HCT116 (cell line): Measurements from ENCODE around the gene GDF2. TPM values are rescaled to one million over a fixed set of nuclear protein-coding genes. Genes with fewer than 3 reads are reported as not detected.

Source experiments
- ATAC-seq: fragments of 200-7000 bp; cut with Tn5 transposase; 2 replicates; pipeline ENCODE4 v1.9.1; 2020; ENCODE audit warnings: mild to moderate bottlenecking, moderate library complexity
- BruUV-seq: library from RNA; stranded (reverse); fragments of 400-500 nt; replicated peaks from 2 replicates; lab custom pipeline; 2021; lab: Mats Ljungman, UMichigan
- CTCF ChIA-PET: fragments of 300-600 bp; sonication (Branson Sonifier 250); formaldehyde crosslinking; loops from one replicate; lab custom pipeline; 2021; ENCODE audit warnings: antibody characterized with exemption; lab: Charles Lee
- POLR2A ChIA-PET: fragments of 300-600, 350-600 bp; sonication (Branson Sonifier 250); formaldehyde crosslinking; loops from one replicate; lab custom pipeline; 2021; ENCODE audit warnings: antibody characterized with exemption; lab: Charles Lee
- RAD21 ChIA-PET, 2 experiments: fragments of 300-600 bp; sonication (Branson Sonifier 250); formaldehyde crosslinking; loops; one replicate each; lab custom pipeline; 2023; ENCODE audit warnings: low total read pairs in 2 of 2; ENCODE audit not compliant: uncharacterized antibody in 2 of 2, unreplicated experiment in 2 of 2, low non-redundant PET in 1 of 2; lab: Charles Lee
- DNase-seq: peaks from one replicate; pipeline ENCODE4 v3.0.0-alpha.2; 2010; ENCODE audit warnings: low read depth, low spot score
- H2AFZ ChIP-seq: fragments of 200-600 bp; shearing (Covaris generic), sonication (generic); 2 replicates; pipeline ENCODE4 v1.6.1; 2017; ENCODE audit warnings: low read depth, mixed run types, mixed read lengths, antibody characterized with exemption, low read length; ENCODE audit not compliant: poor library complexity, severe bottlenecking
- H3K27ac ChIP-seq: 2 replicates; pipeline ENCODE4 v1.5.1; 2012; ENCODE audit warnings: low read depth, low read length
- H3K27me3 ChIP-seq: fragments of 200-600 bp; sonication (generic); 2 replicates; pipeline ENCODE4 v1.6.1; 2016; ENCODE audit warnings: mixed run types, low read length, mixed read lengths; ENCODE audit not compliant: insufficient read depth
- H3K36me3 ChIP-seq, 2 experiments: fragments of 200-500 bp in 1 of 2; fragments of 200-600 bp in 1 of 2; sonication (Bioruptor generic) in 1 of 2; sonication (generic) in 1 of 2; 2 replicates each; pipeline versions ENCODE4 v1.5.1 to v1.6.1; 2014 to 2016; ENCODE audit warnings: low read length in 2 of 2, inconsistent platforms in 1 of 2, mixed read lengths in 1 of 2, mixed run types in 1 of 2; ENCODE audit not compliant: insufficient read depth in 2 of 2, control insufficient read depth in 1 of 2
- H3K4me1 ChIP-seq, 2 experiments: fragments of 200-600 bp in 1 of 2; sonication (generic) in 1 of 2; 2 replicates each; pipeline versions ENCODE4 v1.5.1 to v1.6.1; 2012 to 2017; ENCODE audit warnings: low read length in 2 of 2, inconsistent platforms in 1 of 2, mild to moderate bottlenecking in 1 of 2, mixed read lengths in 1 of 2, mixed run types in 1 of 2, moderate library complexity in 1 of 2; ENCODE audit not compliant: insufficient read depth in 2 of 2, control insufficient read depth in 1 of 2
- H3K4me2 ChIP-seq: fragments of 200-600 bp; sonication (generic); 2 replicates; pipeline ENCODE4 v1.6.1; 2017; ENCODE audit warnings: mixed run types, low read length, mixed read lengths
- H3K4me3 ChIP-seq, 2 experiments: fragments of 200-600 bp in 1 of 2; sonication (generic) in 1 of 2; replicated peaks in 1 of 2; 2 replicates each; pipeline ENCODE4 v1.5.1; 2011 to 2016; ENCODE audit warnings: low read length in 2 of 2, control low read depth in 1 of 2, low read depth in 1 of 2, mild to moderate bottlenecking in 1 of 2, mixed read lengths in 1 of 2, mixed run types in 1 of 2
- H3K79me2 ChIP-seq: fragments of 200-600 bp; sonication (generic); 2 replicates; pipeline ENCODE4 v1.6.1; 2017; ENCODE audit warnings: mild to moderate bottlenecking, mixed run types, low read length, moderate library complexity, mixed read lengths; ENCODE audit not compliant: insufficient read depth
- H3K9ac ChIP-seq: fragments of 200-600 bp; sonication (generic); 2 replicates; pipeline ENCODE4 v1.6.1; 2016; ENCODE audit warnings: low read length, mixed read lengths
- H3K9me2 ChIP-seq: fragments of 200-600 bp; sonication (generic), shearing (Covaris generic); 2 replicates; pipeline ENCODE4 v1.6.1; 2017; ENCODE audit warnings: mixed run types, mild to moderate bottlenecking, moderate library complexity; ENCODE audit not compliant: insufficient read depth
- H3K9me3 ChIP-seq, 2 experiments: fragments of 200-500 bp in 1 of 2; fragments of 200-600 bp in 1 of 2; sonication (Bioruptor generic) in 1 of 2; sonication (generic) in 1 of 2; 2 replicates each; pipeline ENCODE4 v1.6.1; 2014 to 2017; ENCODE audit warnings: low read length in 2 of 2, mixed read lengths in 2 of 2, inconsistent platforms in 1 of 2, low read depth in 1 of 2, mild to moderate bottlenecking in 1 of 2, mixed run types in 1 of 2, moderate library complexity in 1 of 2; ENCODE audit not compliant: control insufficient read depth in 1 of 2, insufficient read depth in 1 of 2
- H4K20me1 ChIP-seq: fragments of 200-600 bp; sonication (generic), shearing (Covaris generic); 2 replicates; pipeline ENCODE4 v1.6.1; 2017; ENCODE audit warnings: mixed run types, mild to moderate bottlenecking, moderate library complexity; ENCODE audit not compliant: insufficient read depth
- CBX3 ChIP-seq: IDR thresholded peaks from 2 replicates; pipeline ENCODE4 v1.6.1; 2012; ENCODE audit warnings: low read depth
- ELF1 ChIP-seq: IDR thresholded peaks from 2 replicates; pipeline ENCODE4 v1.6.1; 2012; ENCODE audit warnings: low read depth, borderline replicate concordance
- JUND ChIP-seq: IDR thresholded peaks from 2 replicates; pipeline ENCODE4 v1.6.1; 2012
- POLR2A ChIP-seq: IDR thresholded peaks from 2 replicates; pipeline ENCODE4 v1.7.0; 2011; ENCODE audit warnings: borderline replicate concordance; ENCODE audit not compliant: insufficient read depth, insufficient read length; ENCODE audit errors: extremely low read depth
- RAD21 ChIP-seq: IDR thresholded peaks from 2 replicates; pipeline ENCODE4 v1.6.1; 2012; ENCODE audit warnings: low read depth, mild to moderate bottlenecking
- REST ChIP-seq: IDR thresholded peaks from 2 replicates; pipeline ENCODE4 v1.6.1; 2012; ENCODE audit warnings: low read depth
- YY1 ChIP-seq: IDR thresholded peaks from 2 replicates; pipeline ENCODE4 v1.6.1; 2011; ENCODE audit warnings: low read length, low read depth, moderate library complexity, mild to moderate bottlenecking; ENCODE audit not compliant: insufficient replicate concordance; ENCODE audit errors: extremely low read depth
- ZBTB33 ChIP-seq: IDR thresholded peaks from 2 replicates; pipeline ENCODE4 v1.6.1; 2011; ENCODE audit warnings: mild to moderate bottlenecking, low read length, moderate library complexity; ENCODE audit not compliant: insufficient replicate concordance; ENCODE audit errors: extremely low read depth
- intact Hi-C: fragments of 100-400 bp; cut with micrococcal nuclease; formaldehyde crosslinking; loops from 2 replicates; pipeline ENCODE4 v1.10.0; 2022
- total RNA-seq: library from RNA; stranded (reverse); gene quantifications from one replicate; pipeline ENCODE4 v1.2.1, GENCODE V29; 2021; ENCODE audit not compliant: unreplicated experiment

The GDF2 gene
- total RNA-seq, 1 experiment from 2014 or later, result not detected

DNA sequence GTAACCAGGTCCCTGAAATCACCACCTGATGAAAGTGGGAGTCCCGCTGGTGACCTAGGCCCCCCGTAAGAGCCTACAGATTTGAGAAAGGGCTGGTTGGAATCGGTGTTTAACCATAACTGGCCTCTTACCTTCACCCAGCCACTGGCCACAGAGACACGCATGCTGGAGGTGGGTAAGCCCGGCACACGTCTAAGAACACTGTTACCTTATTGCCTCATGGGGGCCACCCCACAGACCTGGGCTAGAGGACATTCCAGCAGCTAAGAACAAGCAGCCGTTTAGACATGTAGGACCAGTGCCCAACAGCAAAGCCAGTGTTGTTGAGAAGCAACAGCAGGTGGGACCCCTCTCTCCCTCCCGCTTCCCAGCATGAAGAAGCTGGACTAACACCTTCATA lies 2.5 kb upstream of the GDF2 start (continued):
- TF ChIP-seq REST (no peak), POLR2A (no peak), JUND (no peak)

DNA sequence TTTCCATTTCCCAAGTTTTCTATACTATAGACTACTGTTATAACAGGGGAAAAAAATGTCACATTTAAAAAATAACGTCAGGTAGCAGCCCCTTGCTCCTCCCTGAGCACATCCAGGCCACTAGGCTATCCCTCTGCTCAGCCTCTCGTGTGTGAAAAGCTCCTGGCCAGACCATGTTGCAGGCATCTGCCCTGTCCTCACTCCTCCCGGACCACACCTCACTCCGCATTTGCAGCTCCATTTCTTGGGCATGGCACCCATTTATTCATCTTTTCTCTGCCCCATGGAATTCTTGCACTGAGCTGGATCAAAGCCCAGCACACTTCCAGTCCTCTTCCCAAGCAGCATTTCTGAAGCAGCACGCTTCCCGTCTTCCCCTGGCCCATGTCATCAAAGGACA lies 1.4 kb upstream of the GDF2 start:
- BruUV-seq, result no TSS peak
- Histone ChIP-seq H3K9me2 (no peaks in the 10 kb centered on the region), H3K27me3 (no peaks in the 10 kb centered on the region), H3K27ac (no peak overlapping the region), H3K4me3 (no peak overlapping the region), H3K4me2 (no peak overlapping the region), H3K4me1 (0 out of 4 replicates have a peak, but pooled peaks cover 0 to 5% of the 10 kb centered on the region in 2 experiments), H3K9ac (no peak overlapping the region), H4K20me1 (no peaks in the 10 kb centered on the region), H3K79me2 (no peaks in the 10 kb centered on the region), H3K36me3 (no peaks in the 10 kb centered on the region), H3K9me3 (no peaks in the 10 kb centered on the region), H2AFZ (no peak overlapping the region)
- ATAC-seq (no peak), DNase-seq (no peak)
- intact Hi-C loops, result no loop called here
- RAD21 ChIA-PET, result no interaction called here
- TF ChIP-seq RAD21 (no peak), YY1 (no peak), ELF1 (no peak), POLR2A (no peak), ZBTB33 (no peak), CBX3 (no peak)
- POLR2A ChIA-PET, result no interaction called here
- CTCF ChIA-PET, result interaction anchor here (0.9 kb wide), 1 partner anchor 20 kb away, joined by 3 read pairs; no protein-coding TSS in a partner anchor
